Stimulated activated CD4-positive, alpha-beta T cell treated with anti-CD3 and anti-CD28 coated beads, Interleukin-4, amount 100 ng/mL, for 48 hours (primary cell): ENCODE results near the gene APMAP.
"Not testable (repeated sequence)": the region's sequence is repeated elsewhere in the genome, so short reads cannot be mapped to it uniquely, and the experiment has no call there.

Source experiments
- DNase-seq, 2 donors: peaks; one replicate each; pipeline ENCODE4 v3.0.0-alpha.2; 2020; ENCODE audit warnings: low read depth in 2 of 2

The APMAP gene

GRCh38 chr20:25006431-25007167, 14.0 kb upstream of the APMAP start:
- no peak for DNase-seq

- DNase-seq = no peak
These were observed 13.1 kb upstream of the APMAP start for GRCh38 chr20:25005661-25006060.

- no peak for DNase-seq
These were observed 12.7 kb upstream of the APMAP start for GRCh38 chr20:25005220-25005619.

GRCh38 chr20:25003002-25003401, 10.5 kb upstream of the APMAP start:
- DNase-seq = no peak

- DNase-seq = not testable (repeated sequence)
These were observed 8.8 kb upstream of the APMAP start for GRCh38 chr20:25001323-25001722.

GRCh38 chr20:25000268-25000801, 7.8 kb upstream of the APMAP start:
- DNase-seq = no peak

- no peak for DNase-seq
These were observed 7.0 kb upstream of the APMAP start for GRCh38 chr20:24999568-24999967.

- no peak for DNase-seq
These were observed 6.3 kb upstream of the APMAP start for GRCh38 chr20:24998631-24999445.

- no peak for DNase-seq
These were observed 5.6 kb upstream of the APMAP start for GRCh38 chr20:24998121-24998520.

- no peak for DNase-seq
These were observed 4.2 kb upstream of the APMAP start for GRCh38 chr20:24996449-24997377.

GRCh38 chr20:24995741-24996448, 3.3 kb upstream of the APMAP start:
- no peak for DNase-seq

GRCh38 chr20:24994470-24995368, 2.2 kb upstream of the APMAP start:
- DNase-seq = peak; percentile 73 to 75

GRCh38 chr20:24994186-24994465, 1.6 kb upstream of the APMAP start:
- no peak for DNase-seq

- no peak for DNase-seq
These were observed 1.0 kb upstream of the APMAP start for GRCh38 chr20:24993337-24994185.

GRCh38 chr20:24991897-24992486, 559 bp downstream of the APMAP start:
- DNase-seq = peak in 1 of 2 donors; percentile 8

- no peak for DNase-seq
These were observed 1.7 kb downstream of the APMAP start for GRCh38 chr20:24990810-24991252.

GRCh38 chr20:24989162-24989561, 3.4 kb downstream of the APMAP start:
- no peak for DNase-seq

GRCh38 chr20:24987873-24988835, 4.4 kb downstream of the APMAP start:
- no peak for DNase-seq
